HEK293 (cell line): Measurements from ENCODE around the gene IDUA.

ENCODE experiments used
- BCL11A ChIP-seq: fragments of 450-650 bp; formaldehyde crosslinking; IDR thresholded peaks from 2 replicates; pipeline ENCODE4 v1.5.1; 2016; ENCODE audit warnings: low read depth, missing biosample characterization, missing genetic modification characterization
- OVOL3 ChIP-seq: fragments of 450-650 bp; formaldehyde crosslinking; IDR thresholded peaks from 2 replicates; pipeline ENCODE4 v1.5.1; 2016; ENCODE audit warnings: missing biosample characterization, missing genetic modification characterization
- YY2 ChIP-seq: fragments of 450-650 bp; formaldehyde crosslinking; IDR thresholded peaks from 2 replicates; pipeline ENCODE4 v1.5.1; 2016; ENCODE audit warnings: missing biosample characterization, missing genetic modification characterization
- ZNF121 ChIP-seq: fragments of 450-650 bp; formaldehyde crosslinking; IDR thresholded peaks from 2 replicates; pipeline ENCODE4 v1.5.1; 2016; ENCODE audit warnings: missing biosample characterization, missing genetic modification characterization
- ZNF239 ChIP-seq: fragments of 450-650 bp; formaldehyde crosslinking; IDR thresholded peaks from 2 replicates; pipeline ENCODE4 v1.5.1; 2016; ENCODE audit warnings: missing biosample characterization, missing genetic modification characterization
- ZNF426 ChIP-seq: fragments of 450-650 bp; formaldehyde crosslinking; IDR thresholded peaks from 2 replicates; pipeline ENCODE4 v1.5.1; 2017; ENCODE audit warnings: missing biosample characterization, missing genetic modification characterization, mild to moderate bottlenecking, inconsistent platforms, moderate library complexity
- ZNF548 ChIP-seq: fragments of 450-650 bp; formaldehyde crosslinking; IDR thresholded peaks from 2 replicates; pipeline ENCODE4 v1.5.1; 2016; ENCODE audit warnings: missing biosample characterization, missing genetic modification characterization
- TF ChIP-seq, protein P1 (sequence below): fragments of 450-650 bp; formaldehyde crosslinking; IDR thresholded peaks from 2 replicates; pipeline ENCODE4 v1.5.1; 2016; ENCODE audit warnings: missing biosample characterization, missing genetic modification characterization
- TF ChIP-seq, protein P2 (sequence below): fragments of 450-650 bp; formaldehyde crosslinking; IDR thresholded peaks from 2 replicates; pipeline ENCODE4 v1.5.1; 2016; ENCODE audit warnings: missing biosample characterization, missing genetic modification characterization
- TF ChIP-seq, protein P3 (sequence below): IDR thresholded peaks from 2 replicates; pipeline ENCODE4 v1.6.1; 2011; ENCODE audit warnings: mild to moderate bottlenecking, low read depth, low read length, borderline replicate concordance
- TF ChIP-seq, protein P4 (sequence below): fragments of 450-650 bp; formaldehyde crosslinking; IDR thresholded peaks from 2 replicates; pipeline ENCODE4 v1.5.1; 2016; ENCODE audit warnings: missing biosample characterization, missing genetic modification characterization
- TF ChIP-seq, protein P5 (sequence below): fragments of 450-650 bp; formaldehyde crosslinking; IDR thresholded peaks from 2 replicates; pipeline ENCODE4 v1.5.1; 2017; ENCODE audit warnings: missing biosample characterization, mild to moderate bottlenecking, missing genetic modification characterization, moderate library complexity

DNA sequence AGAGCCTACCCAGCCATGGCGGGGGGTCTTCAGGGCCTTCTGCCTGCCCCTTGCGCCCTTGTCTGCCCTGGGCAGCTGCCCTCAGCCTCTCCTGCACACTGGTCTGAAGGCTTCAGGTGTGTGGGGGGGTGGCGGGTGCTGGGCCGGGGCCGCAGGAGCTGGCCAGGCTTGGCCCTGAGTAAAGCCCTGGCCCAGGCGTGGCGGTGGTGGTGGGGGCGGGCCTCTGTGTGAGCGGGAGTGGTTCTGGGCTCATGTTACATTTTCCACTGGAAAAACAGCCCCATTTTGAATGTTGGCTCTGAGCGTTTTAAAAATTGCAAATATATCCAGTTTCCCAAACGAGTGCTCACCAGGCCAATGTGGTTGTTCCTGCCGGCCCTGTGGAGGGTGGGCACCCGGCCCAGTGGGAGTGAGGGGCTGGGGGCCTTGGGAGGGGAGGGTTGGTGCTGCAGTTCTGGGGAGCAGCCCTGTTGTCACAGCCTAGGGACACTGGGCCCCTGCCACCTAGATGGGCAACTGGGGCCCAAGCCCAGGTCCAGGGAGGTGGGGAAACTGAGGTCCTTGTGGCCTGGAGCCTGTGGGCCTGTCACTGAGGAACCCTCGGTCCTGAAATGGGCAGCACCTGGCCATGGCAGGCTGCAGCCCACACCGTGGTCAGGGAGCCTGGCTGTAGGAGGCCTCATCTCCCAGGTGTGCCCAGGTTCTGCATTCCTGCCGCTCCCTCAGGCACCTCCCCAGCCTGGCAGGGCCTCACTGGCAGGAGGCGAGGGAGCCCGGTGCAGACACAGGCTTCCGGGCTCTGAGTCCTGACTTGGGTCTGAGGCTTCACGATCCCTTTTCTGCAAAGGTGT lies 52.9 kb downstream of the IDUA start:
- TF ChIP-seq, protein P1, sequence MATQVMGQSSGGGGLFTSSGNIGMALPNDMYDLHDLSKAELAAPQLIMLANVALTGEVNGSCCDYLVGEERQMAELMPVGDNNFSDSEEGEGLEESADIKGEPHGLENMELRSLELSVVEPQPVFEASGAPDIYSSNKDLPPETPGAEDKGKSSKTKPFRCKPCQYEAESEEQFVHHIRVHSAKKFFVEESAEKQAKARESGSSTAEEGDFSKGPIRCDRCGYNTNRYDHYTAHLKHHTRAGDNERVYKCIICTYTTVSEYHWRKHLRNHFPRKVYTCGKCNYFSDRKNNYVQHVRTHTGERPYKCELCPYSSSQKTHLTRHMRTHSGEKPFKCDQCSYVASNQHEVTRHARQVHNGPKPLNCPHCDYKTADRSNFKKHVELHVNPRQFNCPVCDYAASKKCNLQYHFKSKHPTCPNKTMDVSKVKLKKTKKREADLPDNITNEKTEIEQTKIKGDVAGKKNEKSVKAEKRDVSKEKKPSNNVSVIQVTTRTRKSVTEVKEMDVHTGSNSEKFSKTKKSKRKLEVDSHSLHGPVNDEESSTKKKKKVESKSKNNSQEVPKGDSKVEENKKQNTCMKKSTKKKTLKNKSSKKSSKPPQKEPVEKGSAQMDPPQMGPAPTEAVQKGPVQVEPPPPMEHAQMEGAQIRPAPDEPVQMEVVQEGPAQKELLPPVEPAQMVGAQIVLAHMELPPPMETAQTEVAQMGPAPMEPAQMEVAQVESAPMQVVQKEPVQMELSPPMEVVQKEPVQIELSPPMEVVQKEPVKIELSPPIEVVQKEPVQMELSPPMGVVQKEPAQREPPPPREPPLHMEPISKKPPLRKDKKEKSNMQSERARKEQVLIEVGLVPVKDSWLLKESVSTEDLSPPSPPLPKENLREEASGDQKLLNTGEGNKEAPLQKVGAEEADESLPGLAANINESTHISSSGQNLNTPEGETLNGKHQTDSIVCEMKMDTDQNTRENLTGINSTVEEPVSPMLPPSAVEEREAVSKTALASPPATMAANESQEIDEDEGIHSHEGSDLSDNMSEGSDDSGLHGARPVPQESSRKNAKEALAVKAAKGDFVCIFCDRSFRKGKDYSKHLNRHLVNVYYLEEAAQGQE (tag by site-specific recombination), result no peak
- TF ChIP-seq, protein P2, sequence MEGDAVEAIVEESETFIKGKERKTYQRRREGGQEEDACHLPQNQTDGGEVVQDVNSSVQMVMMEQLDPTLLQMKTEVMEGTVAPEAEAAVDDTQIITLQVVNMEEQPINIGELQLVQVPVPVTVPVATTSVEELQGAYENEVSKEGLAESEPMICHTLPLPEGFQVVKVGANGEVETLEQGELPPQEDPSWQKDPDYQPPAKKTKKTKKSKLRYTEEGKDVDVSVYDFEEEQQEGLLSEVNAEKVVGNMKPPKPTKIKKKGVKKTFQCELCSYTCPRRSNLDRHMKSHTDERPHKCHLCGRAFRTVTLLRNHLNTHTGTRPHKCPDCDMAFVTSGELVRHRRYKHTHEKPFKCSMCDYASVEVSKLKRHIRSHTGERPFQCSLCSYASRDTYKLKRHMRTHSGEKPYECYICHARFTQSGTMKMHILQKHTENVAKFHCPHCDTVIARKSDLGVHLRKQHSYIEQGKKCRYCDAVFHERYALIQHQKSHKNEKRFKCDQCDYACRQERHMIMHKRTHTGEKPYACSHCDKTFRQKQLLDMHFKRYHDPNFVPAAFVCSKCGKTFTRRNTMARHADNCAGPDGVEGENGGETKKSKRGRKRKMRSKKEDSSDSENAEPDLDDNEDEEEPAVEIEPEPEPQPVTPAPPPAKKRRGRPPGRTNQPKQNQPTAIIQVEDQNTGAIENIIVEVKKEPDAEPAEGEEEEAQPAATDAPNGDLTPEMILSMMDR (tag by site-specific recombination), result no peak
- TF ChIP-seq BCL11A (tag by site-specific recombination) (no peak), ZNF121 (tag by site-specific recombination) (no peak), OVOL3 (tag by site-specific recombination) (no peak), ZNF426 (tag by site-specific recombination) (no peak), ZNF239 (no peak), YY2 (tag by site-specific recombination) (no peak), ZNF548 (no peak)
- TF ChIP-seq, protein P3, sequence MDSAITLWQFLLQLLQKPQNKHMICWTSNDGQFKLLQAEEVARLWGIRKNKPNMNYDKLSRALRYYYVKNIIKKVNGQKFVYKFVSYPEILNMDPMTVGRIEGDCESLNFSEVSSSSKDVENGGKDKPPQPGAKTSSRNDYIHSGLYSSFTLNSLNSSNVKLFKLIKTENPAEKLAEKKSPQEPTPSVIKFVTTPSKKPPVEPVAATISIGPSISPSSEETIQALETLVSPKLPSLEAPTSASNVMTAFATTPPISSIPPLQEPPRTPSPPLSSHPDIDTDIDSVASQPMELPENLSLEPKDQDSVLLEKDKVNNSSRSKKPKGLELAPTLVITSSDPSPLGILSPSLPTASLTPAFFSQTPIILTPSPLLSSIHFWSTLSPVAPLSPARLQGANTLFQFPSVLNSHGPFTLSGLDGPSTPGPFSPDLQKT, result no peak
- TF ChIP-seq, protein P4, sequence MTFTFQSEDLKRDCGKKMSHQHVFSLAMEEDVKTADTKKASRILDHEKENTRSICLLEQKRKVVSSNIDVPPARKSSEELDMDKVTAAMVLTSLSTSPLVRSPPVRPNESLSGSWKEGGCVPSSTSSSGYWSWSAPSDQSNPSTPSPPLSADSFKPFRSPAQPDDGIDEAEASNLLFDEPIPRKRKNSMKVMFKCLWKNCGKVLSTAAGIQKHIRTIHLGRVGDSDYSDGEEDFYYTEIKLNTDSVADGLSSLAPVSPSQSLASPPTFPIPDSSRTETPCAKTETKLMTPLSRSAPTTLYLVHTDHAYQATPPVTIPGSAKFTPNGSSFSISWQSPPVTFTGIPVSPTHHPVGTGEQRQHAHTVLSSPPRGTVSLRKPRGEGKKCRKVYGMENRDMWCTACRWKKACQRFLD (tag by site-specific recombination), result no peak
- TF ChIP-seq, protein P5, sequence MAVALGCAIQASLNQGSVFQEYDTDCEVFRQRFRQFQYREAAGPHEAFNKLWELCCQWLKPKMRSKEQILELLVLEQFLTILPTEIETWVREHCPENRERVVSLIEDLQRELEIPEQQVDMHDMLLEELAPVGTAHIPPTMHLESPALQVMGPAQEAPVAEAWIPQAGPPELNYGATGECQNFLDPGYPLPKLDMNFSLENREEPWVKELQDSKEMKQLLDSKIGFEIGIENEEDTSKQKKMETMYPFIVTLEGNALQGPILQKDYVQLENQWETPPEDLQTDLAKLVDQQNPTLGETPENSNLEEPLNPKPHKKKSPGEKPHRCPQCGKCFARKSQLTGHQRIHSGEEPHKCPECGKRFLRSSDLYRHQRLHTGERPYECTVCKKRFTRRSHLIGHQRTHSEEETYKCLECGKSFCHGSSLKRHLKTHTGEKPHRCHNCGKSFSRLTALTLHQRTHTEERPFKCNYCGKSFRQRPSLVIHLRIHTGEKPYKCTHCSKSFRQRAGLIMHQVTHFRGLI (tag by site-specific recombination), result no peak
